ENCODE data around the gene CAMKV.
"Not testable (repeated sequence)": the region's sequence is repeated elsewhere in the genome, so short reads cannot be mapped to it uniquely, and the experiment has no call there.

Gene CAMKV

GRCh38 chr3:49844464-49845183 lies 25.1 kb downstream of the CAMKV start:
- peak; percentile 23 for DNase-seq (ENCODE audit: low spot score)

- no peak for DNase-seq (ENCODE audit: low spot score)
These were observed 26.7 kb downstream of the CAMKV start for GRCh38 chr3:49842843-49843517.

GRCh38 chr3:49841806-49842205 lies 27.9 kb downstream of the CAMKV start:
- no peak for DNase-seq (ENCODE audit: low spot score)

GRCh38 chr3:49841126-49841696 lies 28.5 kb downstream of the CAMKV start:
- peak; percentile 57 for DNase-seq (ENCODE audit: low spot score)

GRCh38 chr3:49840388-49840787 lies 29.3 kb downstream of the CAMKV start:
- peak; percentile 49 for DNase-seq (ENCODE audit: low spot score)

GRCh38 chr3:49839193-49839809 lies 30.4 kb downstream of the CAMKV start:
- DNase-seq (ENCODE audit: low spot score) = peak; percentile 79

GRCh38 chr3:49831341-49831740 lies 38.4 kb downstream of the CAMKV start:
- DNase-seq (ENCODE audit: low spot score) = no peak

- no peak for DNase-seq (ENCODE audit: low spot score)
These were observed 43.7 kb downstream of the CAMKV start for GRCh38 chr3:49826016-49826415.

- DNase-seq (ENCODE audit: low spot score) = not testable (repeated sequence)
These were observed 46.6 kb downstream of the CAMKV start for GRCh38 chr3:49823131-49823530.

GRCh38 chr3:49813497-49814174 lies 56.1 kb downstream of the CAMKV start, which contains the start of gene UBA7:
Gene UBA7, minus strand, starts transcription at chr3:49813953. Its CDS starts 166 bp downstream, at chr3:49813787.
- peak; percentile 79 for DNase-seq (ENCODE audit: low spot score)

GRCh38 chr3:49812916-49813496 lies 56.7 kb downstream of the CAMKV start:
- DNase-seq (ENCODE audit: low spot score) = no peak
